Activated CD4-positive, alpha-beta T cell treated with anti-CD3 and anti-CD28 coated beads for 48 hours (primary cell): ENCODE results near the gene PSG2.
"Not testable (repeated sequence)": the region's sequence is repeated elsewhere in the genome, so short reads cannot be mapped to it uniquely, and the experiment has no call there.

Experiments used
- DNase-seq: peaks from one replicate; pipeline ENCODE4 v3.0.0-alpha.2; 2020

PSG2 gene

DNA sequence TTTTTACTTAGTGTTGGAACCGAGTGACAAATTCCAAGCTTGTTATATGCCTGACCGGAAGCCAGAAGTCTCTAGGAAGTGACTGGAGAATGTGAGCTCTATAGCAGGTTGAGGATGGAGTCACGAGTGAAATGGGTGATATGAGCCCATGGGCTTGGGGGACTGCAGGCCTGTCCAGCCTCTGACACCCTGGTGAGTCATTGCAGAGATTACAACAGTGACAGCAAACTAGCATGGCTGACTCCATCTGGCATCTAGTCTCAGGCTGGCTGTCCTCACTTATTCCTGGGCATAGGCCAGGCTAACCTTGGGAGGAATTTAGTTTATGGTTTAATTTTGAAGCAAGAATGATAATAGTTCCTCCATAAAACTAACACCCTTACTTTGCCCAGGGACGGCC is 4.6 kb downstream of the PSG2 start:
- DNase-seq, result not testable (repeated sequence)

- not testable (repeated sequence) for DNase-seq
Measured at GRCh38 chr19:43062418-43062817, 20.1 kb downstream of the PSG2 start.

- not testable (repeated sequence) for DNase-seq
Measured at GRCh38 chr19:43061326-43061725, 21.2 kb downstream of the PSG2 start.

GRCh38 chr19:43060254-43060653 is 22.2 kb downstream of the PSG2 start:
- not testable (repeated sequence) for DNase-seq

GRCh38 chr19:43059482-43059881 is 23.0 kb downstream of the PSG2 start:
- DNase-seq, result not testable (repeated sequence)

DNA sequence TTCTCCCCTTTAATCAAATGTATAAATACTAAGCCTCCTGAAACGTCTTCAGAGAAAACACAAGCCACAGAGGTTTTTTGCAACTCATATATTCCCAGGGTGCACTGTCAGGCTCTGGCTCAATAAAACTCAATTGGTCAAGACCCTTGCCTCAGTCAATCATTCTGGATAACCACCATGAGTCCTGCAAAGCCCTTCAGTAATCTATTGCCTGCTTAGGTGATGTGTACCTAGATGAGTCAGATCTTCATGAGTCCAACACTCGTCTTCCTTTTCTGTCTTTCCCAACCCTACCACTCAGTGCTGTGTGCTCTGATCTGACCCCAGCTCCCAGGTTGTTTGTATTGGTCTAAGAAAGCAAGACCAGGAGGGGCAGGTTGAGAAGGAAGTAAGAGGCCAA is 24.1 kb downstream of the PSG2 start:
- not testable (repeated sequence) for DNase-seq

GRCh38 chr19:43047966-43048365 is 34.5 kb downstream of the PSG2 start:
- not testable (repeated sequence) for DNase-seq

- not testable (repeated sequence) for DNase-seq
Measured at GRCh38 chr19:43046578-43046977, 35.9 kb downstream of the PSG2 start.

GRCh38 chr19:43043492-43044180 is 38.9 kb downstream of the PSG2 start:
- not testable (repeated sequence) for DNase-seq

DNA sequence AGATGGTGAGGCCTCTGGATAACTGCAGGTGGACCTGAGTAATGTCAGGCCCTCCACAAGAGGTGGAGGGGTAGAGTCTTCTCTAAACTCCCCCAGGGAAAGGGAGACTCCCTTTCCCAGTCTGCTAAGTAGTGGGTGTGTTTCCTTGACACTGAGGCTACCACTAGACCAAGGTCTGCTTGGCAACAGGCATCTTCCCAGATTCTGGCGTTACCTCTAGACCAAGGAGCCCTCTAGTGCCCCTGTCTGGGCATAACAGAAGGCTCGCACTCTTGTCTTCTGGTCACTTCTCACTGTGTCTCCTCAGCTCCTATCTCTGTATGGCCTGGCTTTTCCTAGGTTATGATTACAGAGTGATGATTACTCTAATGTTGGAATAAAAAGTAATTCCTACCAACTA is 50.9 kb downstream of the PSG2 start:
- DNase-seq, result not testable (repeated sequence)

DNA sequence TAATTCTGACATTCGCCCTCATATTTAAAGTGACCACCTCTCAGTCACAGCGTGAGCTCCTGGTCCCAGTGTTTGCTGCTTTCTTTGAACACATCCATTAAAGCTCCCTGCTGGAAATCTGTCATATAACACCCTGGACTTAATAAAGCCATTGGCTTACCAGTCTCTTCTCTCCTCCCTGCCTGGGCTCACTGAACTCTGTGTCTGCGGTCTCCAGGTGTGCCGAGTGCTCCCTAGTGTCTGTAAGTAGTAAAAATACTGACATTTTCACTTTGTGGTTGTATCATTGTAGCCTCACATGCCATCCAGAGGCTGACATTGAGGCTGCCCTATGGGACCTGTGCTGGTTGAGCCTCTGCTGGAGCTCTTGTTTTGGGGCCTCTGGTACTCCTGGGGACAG is 53.6 kb downstream of the PSG2 start:
- no peak for DNase-seq

DNA sequence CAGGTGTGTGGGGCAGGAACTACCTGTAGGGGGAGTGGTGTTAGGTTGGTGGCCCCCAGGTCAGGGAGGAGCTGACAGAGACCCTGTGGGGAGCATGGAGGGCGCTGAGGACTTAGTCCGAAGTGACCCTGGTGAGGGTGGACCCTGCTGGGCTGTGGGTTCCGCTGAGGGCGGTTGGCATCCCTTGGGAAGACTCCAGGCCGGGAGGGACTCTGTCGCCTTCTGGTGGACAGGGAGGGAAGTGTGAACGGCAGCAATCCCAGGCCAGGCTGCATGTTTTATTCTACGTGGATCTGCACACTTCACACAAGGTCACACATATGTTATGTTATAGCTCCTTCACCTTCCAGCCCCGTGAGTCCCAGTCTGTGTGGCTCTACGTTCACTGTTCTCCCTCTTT is 54.5 kb downstream of the PSG2 start:
- DNase-seq, result not testable (repeated sequence)

DNA sequence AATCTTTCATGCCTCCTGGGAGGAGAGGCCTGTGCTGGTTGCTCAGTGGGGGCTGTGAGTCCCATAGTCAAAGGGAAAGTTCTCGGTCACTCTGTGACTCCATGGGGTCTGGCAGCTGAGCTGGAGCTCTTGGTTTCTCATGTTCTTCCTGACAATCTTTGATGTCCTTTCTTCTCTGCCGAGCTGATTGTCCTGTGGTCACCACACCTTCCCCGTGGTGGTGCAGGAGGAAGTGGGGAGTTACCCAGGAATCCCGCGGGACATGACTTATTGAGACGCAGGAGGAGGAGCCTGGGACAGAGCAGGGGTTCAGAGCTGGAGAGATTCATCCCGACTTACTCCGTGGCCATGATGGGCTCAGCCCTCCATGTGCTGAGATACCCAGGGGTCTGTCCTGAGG is 55.4 kb downstream of the PSG2 start:
- DNase-seq, result not testable (repeated sequence)

DNA sequence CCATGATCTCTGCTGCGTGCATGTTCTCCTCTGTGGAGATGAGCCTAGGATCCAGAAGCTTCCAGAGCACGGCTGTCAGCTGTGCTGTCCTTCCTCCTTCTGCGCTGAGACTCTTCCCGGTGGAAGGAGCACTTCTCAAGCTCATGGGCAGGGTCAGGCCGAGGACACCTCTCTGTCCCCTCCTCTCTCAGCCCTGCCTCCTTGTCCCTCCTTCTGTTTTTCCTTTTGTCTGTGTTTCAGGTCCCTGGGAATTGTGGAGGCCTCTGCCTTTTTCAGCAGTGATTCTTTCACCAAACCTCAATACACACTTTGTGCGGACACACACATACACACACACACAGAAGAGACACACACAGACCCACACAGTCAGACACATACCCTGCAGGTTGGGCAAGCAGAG is 56.1 kb downstream of the PSG2 start, which contains the start of gene PSG11:
Gene PSG11 (minus strand): TSS at position 101 of the 400 bp plus-strand sequence. CDS start 97 bp downstream, at position 4.
- not testable (repeated sequence) for DNase-seq

- not testable (repeated sequence) for DNase-seq
Measured at GRCh38 chr19:43022098-43022497, 60.4 kb downstream of the PSG2 start.

GRCh38 chr19:43021629-43022028 is 60.9 kb downstream of the PSG2 start:
- DNase-seq, result not testable (repeated sequence)

DNA sequence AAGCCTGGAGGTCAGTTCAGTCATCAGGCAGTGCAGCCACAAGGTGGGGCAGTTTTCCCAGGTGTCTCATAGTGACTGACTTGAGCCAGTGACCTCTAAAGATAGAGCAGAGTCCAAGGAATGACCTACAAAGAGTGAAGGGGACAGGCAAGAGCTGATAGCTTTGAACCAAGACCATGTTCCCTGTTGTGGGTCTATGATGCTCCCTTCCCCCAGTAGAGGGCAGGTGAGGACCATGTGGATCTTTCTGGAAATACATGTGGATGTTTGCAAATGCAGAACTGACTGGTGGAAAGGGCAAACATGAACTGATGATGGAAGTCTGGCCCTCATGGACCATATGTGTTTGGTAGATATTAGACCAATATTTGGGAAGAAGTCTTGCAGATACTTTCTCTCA is 62.9 kb downstream of the PSG2 start:
- DNase-seq, result not testable (repeated sequence)
